GM12865 (cell line): ENCODE results near the gene SLC19A1.

Experiments used
- DNase-seq: peaks from one replicate; pipeline ENCODE4 v3.0.0; 2010; ENCODE audit warnings: low read depth
- H3K4me3 ChIP-seq: 2 replicates; pipeline ENCODE4 v1.5.1; 2011; ENCODE audit warnings: mild to moderate bottlenecking, low read depth, low read length, control low read depth
- TF ChIP-seq, protein P1 (sequence below): IDR thresholded peaks from 2 replicates; pipeline ENCODE4 v1.5.1; 2011; ENCODE audit warnings: low read length, control low read depth, low read depth, inconsistent platforms; ENCODE audit not compliant: insufficient read depth; ENCODE audit errors: missing control alignments

The SLC19A1 gene

DNA sequence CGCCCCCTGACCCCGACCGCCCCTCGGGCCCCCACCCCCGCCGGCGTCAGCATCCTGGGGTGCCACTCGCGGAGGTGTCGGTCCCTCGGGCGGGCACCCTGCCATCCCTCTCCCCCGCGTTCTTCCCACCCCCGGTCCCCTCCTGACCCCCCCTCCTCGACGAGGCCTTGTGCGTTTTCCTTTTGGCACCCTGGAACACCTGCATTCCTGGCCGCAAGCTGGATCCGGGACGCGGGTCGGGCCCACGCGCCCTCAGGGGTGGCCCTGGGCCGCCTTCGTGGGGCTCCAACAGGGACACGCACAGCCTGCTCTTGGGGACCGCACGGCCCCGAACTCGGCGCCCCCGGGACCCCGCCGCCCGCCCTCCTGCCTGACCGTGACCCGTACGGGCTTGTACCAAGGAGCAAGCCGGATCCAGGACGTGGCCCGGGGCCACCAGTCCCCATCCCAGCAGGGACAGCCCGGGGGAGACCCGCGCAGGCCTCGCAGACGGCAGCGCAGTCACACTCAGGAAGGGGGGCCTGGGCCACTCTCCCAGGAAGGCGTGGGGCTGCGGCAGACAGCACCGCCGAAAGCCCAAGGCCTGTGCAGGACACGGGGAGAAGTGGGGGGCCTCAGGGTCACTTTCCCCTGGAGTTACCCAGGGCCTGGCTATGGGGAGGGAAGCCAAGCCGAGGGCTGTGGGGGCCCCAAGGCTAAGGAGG, 579 bp upstream of the SLC19A1 start:
- TF ChIP-seq, protein P1, sequence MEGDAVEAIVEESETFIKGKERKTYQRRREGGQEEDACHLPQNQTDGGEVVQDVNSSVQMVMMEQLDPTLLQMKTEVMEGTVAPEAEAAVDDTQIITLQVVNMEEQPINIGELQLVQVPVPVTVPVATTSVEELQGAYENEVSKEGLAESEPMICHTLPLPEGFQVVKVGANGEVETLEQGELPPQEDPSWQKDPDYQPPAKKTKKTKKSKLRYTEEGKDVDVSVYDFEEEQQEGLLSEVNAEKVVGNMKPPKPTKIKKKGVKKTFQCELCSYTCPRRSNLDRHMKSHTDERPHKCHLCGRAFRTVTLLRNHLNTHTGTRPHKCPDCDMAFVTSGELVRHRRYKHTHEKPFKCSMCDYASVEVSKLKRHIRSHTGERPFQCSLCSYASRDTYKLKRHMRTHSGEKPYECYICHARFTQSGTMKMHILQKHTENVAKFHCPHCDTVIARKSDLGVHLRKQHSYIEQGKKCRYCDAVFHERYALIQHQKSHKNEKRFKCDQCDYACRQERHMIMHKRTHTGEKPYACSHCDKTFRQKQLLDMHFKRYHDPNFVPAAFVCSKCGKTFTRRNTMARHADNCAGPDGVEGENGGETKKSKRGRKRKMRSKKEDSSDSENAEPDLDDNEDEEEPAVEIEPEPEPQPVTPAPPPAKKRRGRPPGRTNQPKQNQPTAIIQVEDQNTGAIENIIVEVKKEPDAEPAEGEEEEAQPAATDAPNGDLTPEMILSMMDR, result no peak
- DNase-seq, result no peak
- peak overlapping the region; percentile 97 for H3K4me3 ChIP-seq

DNA sequence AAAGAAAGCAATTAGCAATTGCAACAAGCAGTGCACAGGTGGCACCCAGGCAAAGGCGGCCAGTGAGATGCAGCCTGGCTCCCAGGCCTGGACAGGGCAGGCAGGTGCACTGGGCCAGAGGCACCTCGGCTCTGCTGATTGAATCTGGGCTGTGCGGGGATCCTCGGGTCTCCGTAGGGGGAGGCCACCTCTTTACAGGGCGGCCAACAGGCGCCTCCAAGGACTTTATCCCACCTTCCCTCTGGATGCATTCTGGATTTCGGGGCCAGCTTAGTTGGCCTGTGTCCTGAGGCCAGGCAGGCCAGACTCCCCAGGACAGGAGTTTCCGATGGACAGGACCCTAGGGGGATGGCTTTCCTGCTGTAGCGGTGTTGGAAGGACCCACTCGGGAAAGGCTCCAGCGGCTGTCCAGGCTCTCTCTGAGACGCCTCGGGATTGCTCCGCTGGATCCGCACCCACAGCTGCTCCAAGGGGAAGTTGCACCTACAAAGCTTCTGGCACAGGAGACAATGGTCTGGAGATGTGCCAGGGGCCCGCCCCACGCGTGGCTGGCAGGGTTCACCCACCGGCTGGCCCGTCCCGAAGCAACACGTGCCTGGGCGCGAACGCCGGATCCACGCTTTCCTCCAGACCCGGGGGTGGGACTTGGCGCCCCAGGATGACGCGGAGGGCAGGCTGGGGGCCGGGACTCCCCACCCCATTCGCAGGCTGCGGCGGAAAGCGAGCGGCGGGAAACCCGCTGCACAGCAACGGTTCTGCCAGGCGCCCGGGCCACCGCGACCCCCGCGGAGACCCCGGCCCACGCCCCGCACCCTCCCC, 810 bp downstream of the SLC19A1 start:
- TF ChIP-seq, protein P1, result no peak
- H3K4me3 ChIP-seq, result peak overlapping the region; percentile 97
- DNase-seq, result peak; percentile 86

DNA sequence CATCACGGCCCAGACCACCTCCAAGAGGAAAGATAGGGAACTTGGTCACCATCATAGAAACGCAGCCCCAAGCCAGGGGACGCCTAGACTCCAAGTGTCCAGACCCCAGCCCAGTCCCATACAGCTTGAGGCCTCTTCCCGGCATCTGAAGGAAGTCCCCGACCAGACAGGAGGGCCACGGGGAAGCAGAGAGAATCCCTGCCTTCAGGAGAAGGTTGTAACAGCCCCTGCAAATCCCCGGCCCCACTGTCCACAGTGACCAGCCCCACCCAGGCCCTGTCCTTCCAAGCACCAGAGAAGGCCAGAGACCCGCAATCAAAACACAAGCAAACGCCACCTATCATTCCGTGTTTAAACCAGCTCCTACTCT, 1.7 kb downstream of the SLC19A1 start:
- DNase-seq, result no peak
- TF ChIP-seq, protein P1, result no peak
- H3K4me3 ChIP-seq, result peak overlapping the region; percentile 97; the same call in 1 of the 2 replicates

DNA sequence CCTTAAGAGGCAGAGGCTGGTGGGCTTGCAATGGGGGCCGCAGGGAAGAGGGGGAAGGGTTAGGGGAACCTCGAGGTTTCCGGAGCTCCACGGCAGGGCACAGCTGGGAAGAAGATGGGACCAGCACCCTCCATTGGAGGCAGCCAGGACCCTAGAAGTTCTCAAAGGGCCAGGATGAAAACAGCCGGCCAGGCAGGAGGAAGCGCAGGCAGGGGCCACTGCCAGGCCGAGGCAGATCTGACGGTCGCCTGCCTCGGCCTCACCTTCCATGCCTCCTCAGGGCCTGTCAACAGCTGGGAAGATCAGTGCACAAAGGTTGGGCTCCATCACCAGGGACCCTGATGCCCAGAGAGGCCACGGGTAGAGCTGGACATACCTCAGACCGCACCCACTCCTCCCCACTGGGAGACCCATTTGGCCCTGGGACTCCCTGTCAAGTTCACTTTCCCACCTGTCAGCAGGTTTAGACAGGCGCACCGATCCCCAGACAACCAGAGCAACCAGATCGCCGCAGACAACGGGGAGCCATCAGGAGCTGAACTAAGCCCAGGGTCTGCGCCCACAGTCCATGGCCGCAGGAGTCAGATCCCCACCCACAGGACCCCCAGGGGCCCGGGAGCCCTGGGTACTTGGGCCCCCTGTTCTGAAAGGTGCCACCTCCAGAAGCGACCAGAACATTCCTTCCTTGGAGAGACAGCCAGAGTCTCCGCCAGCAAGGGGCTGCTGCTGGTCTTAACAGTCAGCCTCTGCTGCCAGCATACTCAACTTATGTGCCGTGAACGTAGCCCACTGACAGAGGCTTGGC, 2.2 kb downstream of the SLC19A1 start:
- no peak for DNase-seq
- TF ChIP-seq, protein P1, result no peak
- no peak overlapping the region for H3K4me3 ChIP-seq

DNA sequence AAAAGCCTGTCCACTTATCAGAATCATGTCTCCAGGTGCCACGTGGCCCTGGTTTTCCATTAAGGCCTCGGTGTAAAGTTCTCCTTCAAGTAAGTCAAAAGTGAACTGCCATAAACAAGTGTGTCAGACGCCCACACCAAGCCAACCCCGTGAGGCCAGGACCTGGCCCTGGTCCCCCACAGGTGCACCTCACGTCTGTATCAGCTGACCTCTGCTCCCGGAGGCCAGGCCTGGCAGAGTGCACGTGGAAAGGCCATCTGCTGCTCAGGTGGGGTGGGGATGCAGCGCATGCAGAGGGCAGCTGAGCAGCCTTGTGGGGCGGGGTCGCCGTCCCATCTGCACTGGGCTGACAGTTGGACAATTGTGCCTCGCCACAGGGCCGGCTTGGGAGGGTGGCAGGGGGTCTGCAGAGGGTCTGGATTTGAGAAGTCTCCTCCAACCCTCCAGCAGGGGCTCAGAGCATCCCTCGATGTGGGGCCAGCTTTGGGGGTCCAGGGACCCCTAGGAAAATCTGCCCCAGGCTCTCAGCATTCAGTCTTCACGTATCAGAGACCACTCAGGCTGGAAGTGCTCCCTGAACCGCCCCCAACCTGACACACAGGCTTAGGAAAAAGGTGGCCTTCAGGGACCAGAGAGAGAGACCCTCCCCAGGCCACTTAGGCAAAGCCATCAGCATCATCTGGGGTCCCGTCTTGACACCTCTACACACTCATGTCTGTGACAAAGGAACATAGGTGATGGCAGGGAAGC, 3.0 kb downstream of the SLC19A1 start:
- no peak for DNase-seq
- TF ChIP-seq, protein P1, result no peak
- no peak overlapping the region for H3K4me3 ChIP-seq

GRCh38 chr21:45538381-45539045, 3.7 kb downstream of the SLC19A1 start:
- H3K4me3 ChIP-seq, result no peak overlapping the region
- TF ChIP-seq, protein P1, result no peak
- no peak for DNase-seq
